HepG2 (cell line): ENCODE data around the gene SSBP2.

Experiments used
- AKAP8 ChIP-seq: sonication (generic); formaldehyde crosslinking; IDR thresholded peaks from 2 replicates; pipeline ENCODE4 v1.5.1; 2020; ENCODE audit warnings: mild to moderate bottlenecking, missing genetic modification reagents
- POLR2AphosphoS5 ChIP-seq: IDR thresholded peaks from 2 replicates; pipeline ENCODE4 v1.6.1; 2012; ENCODE audit warnings: low read depth, low read length
- REST ChIP-seq, 2 experiments: IDR thresholded peaks; 2 replicates each; pipeline ENCODE4 v1.6.1; 2011 to 2012; ENCODE audit warnings: low read length in 2 of 2, borderline replicate concordance in 1 of 2, low read depth in 1 of 2, mild to moderate bottlenecking in 1 of 2, moderate library complexity in 1 of 2
- ZNF143 ChIP-seq: sonication (generic); formaldehyde crosslinking; IDR thresholded peaks from 2 replicates; pipeline ENCODE4 v1.4.0; 2020; ENCODE audit warnings: missing genetic modification reagents

GRCh38 chr5:81524015-81524414 is 226.9 kb downstream of the SSBP2 start:
- TF ChIP-seq AKAP8 (CRISPR knock-in tag) (no peak), ZNF143 (CRISPR knock-in tag) (no peak), REST (IDR thresholded peaks at IDR 0.05; ENCODE audit: borderline replicate concordance in 1 of 2, low read depth in 1 of 2, low read length in 2 of 2) (no peak), POLR2AphosphoS5 (no peak)
